Testis (tissue), 2 donors: Measurements from ENCODE around the gene CCDC40.

ENCODE experiments used
- POLR2A ChIP-seq: fragments of 450-650 bp; IDR thresholded peaks from one replicate; pipeline ENCODE4 v1.6.1; 2017; ENCODE audit warnings: antibody characterized with exemption, mild to moderate bottlenecking, moderate library complexity
- TF ChIP-seq, protein P1 (sequence below), 3 experiments: fragments of 450-650 bp in 2 of 3; fragments of 200-600 bp in 1 of 3; sonication (generic) in 1 of 3; IDR thresholded peaks; one replicate each; pipeline ENCODE4 v1.5.1; 2016 to 2019; ENCODE audit warnings: antibody characterized with exemption in 3 of 3, mild to moderate bottlenecking in 2 of 3, moderate library complexity in 1 of 3

DNA sequence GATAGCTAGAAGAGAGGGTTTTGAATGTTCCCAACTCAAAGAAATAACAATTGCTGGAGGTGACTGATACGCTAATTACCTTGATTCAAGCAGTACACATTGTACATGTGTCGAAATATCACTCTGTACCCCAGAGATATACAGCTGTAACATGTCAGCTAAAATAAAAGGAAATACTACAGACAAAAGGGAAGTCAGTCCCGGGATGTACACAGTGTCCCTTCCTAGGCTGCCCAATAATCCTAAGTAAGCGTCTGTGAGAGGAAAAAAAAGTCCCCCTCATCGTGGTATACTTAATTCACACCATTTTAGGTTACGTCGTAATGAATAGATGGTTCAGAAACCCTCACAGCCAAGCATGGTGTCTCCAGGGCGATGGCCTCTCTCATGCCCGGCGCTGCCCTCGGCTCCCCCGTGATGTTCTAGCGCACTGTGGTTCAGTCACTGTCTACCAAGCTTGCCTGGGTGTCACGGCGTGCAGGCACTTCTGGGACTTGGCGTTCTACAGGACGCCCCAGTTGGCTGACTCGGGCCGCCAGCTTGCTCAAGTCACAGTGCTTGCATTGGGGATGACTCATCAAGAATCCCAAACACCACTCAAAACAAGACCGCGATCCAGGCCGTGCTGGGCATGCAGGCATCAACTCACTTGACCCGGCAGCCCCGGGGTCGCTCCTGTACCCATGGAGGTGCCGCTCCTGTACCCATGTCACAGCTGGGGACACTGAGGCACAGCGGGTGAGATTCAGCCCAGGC is 27.6 kb downstream of the CCDC40 start:
- TF ChIP-seq, protein P1, sequence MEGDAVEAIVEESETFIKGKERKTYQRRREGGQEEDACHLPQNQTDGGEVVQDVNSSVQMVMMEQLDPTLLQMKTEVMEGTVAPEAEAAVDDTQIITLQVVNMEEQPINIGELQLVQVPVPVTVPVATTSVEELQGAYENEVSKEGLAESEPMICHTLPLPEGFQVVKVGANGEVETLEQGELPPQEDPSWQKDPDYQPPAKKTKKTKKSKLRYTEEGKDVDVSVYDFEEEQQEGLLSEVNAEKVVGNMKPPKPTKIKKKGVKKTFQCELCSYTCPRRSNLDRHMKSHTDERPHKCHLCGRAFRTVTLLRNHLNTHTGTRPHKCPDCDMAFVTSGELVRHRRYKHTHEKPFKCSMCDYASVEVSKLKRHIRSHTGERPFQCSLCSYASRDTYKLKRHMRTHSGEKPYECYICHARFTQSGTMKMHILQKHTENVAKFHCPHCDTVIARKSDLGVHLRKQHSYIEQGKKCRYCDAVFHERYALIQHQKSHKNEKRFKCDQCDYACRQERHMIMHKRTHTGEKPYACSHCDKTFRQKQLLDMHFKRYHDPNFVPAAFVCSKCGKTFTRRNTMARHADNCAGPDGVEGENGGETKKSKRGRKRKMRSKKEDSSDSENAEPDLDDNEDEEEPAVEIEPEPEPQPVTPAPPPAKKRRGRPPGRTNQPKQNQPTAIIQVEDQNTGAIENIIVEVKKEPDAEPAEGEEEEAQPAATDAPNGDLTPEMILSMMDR (IDR thresholded peaks at IDR 0.05): no peak
- no peak for TF ChIP-seq POLR2A
